Activated gamma-delta T cell treated with Interleukin-2 at 50 U/mL for 16 hours (primary cell): ENCODE data around the gene NEURL3.

Experiments used
- DNase-seq: peaks from one replicate; pipeline ENCODE4 v3.0.0-alpha.2; 2020

Gene NEURL3

DNA sequence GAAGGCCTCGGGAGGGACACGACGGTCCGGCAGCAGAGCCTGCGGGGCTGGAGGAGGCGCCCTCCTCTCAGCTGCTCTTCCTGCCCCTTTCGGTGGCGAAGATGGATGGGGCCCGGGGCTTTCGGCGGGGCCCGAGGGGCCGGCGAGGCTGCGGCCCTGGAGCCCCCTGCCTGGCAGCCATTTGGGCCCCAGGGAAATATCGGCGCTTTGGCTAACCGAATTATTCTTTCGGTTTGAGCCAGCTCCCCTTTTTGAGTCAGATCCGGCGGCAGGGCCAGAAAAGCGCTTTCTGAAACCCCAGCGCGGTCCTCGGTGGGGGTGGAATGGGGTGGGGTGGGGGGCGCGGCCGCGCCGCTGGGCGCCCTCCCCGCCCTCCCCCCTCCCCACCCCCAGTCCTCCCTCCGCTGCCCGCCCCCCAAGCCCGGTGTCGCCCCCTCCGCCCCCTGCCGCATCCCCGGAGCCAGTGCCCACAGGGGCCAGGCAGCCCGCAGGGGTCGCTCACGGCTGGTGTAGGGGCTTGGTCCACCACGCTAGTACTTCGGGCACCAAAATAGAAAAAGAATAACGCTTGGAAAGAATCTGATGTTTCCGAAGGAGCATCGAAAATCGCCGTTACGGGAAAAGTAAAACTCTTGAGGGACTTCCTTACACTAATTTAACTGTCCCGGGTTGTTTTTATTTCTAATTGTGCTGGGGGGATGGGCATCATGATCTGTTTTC lies 22.3 kb upstream of the NEURL3 start:
- peak; percentile 49 for DNase-seq

DNA sequence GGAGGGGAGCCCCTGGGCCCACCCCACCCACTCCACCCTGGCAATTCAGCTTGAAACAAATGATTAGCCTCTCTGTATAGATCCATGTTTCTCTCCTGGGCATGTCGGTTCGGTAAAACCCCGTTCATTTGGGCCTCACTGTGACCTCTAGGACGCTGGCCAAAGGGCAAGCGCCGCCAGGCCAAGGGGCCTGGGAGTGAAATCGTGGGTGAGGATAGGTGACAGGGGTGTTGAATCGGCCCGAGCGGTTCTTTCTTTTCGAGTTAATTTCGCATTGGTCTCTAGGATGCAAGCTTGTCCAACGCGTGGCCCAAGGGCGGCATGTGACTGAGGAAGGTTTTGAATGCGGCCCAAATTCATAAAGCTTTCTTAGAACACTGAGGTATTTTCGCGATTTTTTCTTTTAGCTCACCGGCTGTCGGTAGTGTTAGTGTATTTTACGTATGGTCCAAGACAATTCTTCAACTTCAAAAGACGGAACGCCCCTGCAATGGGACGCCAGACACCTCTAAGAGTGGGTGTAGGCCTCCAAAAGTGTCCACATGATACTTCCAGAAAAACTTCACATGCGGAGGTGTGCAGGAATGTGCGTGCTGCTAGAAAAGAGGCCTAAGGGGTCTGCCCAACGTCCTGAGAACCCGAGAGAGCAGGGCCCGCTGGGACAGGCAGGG lies 21.6 kb upstream of the NEURL3 start:
- DNase-seq, result no peak

DNA sequence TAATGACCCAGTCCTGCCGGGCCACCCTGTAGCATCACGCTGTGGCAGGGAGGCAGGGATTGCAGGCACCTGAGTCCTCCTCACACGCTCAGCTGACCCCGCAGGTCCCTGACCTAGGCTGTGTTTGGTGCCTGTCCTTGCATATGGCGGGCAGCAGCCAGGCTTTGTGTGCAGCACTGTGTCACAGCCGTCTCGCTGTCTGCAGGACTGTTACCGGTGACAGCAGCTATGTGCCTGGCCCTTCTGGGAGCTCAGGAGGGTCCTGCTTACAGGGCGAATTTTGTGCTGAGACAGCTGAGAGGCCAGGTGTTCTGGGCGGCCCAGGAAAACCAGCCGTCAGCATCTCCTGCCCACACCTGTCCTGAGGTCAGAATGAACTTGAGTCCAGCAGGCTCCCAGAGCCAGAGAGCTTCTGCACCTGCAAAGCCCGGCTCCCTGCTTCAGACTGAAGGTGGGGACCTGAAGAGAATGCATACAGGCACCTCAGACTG lies 21.0 kb upstream of the NEURL3 start:
- no peak for DNase-seq

DNA sequence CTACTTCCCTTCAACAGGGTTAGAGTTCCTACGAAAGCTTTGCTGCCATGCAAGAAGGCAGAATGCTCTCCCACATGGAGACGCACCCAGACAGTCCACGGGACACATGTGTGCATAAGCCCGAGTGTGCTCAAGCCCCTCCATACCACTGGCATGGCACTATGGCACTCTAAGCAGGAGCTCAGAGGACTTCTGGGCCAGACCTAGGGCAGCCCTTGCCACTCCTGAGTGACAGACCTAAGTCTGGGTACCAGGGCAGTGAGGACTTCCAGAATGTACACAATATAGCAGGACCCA lies 20.0 kb upstream of the NEURL3 start:
- no peak for DNase-seq

DNA sequence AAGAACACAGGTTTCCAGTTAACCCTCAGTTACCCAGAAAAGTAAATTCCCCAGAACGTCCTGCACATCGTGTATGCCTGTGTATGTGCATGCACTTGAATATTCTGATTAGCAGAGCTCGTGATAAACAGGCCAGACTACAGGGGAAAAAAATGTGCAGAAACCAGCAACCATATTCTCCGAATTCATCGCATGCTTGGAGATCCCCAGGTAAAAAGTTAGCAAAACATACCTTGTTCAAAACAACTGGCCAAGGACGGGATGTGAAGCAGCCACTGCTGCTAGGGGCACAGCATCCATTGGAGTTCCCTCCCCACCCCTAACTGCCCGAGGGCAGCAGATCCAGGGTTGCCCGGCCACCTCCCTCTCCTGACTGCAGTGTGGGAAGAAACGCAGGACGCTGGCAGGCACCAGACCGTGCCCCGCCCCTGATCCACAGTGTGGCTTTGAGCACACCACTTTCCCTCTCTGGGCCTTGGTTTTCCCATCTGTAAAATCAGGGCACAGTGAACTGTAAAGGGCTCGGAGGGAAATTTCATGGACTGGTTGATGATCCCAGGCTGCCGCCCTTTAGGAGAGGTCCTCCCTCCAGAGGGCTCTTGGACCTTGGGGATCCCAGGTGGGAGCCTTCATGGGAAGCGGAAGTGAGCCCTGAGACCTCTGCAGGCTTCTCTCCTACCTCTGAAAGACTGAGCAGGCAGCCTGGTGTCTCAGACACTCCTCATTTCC lies 19.5 kb upstream of the NEURL3 start:
- no peak for DNase-seq

DNA sequence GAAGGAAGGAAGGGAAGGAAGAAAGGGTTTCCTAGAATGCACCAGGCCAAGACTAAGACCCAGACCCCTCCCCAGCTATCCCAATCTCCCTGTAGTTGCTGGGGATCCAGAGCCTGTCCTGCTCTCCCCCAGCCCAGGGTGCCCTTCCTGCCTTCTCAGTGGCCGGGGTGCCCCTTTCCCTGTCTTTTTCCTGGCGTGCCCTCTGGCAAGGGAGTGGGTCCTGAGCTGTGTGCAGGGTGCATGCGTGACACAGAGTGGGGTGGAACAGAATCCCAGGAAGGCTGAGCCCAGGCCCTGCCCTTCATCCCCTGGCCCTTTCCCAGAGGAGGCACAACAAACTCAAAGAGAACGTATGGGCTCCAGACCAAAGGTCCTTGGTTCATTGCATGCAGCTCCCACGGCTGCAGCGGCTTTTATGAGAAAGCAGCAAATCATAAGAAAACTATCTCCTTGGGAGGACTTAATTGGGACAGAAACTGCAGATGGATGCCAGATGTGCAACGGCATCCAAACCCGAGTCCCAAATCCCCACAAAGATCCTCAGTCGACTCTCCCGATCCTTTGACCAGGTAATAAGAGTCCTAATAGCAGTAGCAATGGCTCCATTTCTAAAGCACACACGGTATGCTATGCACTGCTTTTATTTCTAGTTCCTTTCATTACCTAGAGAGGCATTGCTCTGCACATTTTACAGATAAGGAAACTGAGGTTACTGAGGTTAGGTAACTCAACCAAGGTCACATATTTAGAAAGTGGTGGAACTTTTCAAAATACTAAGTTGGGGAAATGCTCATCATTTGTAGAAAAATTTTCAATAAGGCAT lies 18.7 kb upstream of the NEURL3 start:
- DNase-seq, result no peak

DNA sequence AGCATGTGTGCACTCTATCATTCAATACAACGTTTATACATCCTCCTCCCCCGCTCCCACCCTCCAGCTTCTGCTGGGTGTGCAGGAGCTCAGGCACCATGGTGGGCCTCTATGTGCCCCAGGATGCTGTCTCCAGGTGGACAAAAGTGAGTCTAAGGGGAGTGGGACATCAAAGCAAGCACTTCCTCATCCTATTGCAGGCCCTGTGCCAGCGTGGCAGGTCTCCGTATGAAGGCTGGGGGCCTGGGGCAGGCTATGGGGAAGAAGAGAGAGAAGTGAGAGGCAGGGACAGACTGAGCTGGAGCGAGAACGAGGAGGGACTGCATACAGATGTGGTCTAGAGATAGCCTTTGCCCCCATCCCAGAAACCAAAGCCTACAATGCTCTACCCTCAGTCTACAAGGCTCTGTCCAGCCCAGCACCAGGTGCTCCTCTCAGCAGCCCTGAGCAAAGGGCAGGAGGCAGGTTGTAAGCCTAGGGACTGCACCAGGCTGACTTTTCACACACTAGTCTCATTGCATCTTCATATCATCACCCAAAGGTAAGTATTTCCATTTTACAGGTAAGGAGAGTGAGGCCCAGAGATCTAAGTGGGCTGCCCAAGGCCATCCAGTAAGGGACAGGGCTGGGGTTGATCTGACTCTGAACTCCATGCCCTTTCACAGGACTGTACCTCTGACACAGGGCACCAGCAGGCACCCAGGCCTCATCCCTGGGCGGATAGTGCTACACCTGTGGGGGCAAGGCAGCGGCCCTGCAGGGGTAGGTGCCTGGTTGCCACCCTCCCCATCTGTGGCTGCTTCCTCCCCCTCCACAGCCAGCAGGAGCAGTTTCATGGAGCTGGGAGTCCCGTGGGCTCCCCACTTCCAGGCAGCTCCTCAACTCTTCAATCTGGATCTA lies 17.4 kb upstream of the NEURL3 start:
- DNase-seq, result no peak

DNA sequence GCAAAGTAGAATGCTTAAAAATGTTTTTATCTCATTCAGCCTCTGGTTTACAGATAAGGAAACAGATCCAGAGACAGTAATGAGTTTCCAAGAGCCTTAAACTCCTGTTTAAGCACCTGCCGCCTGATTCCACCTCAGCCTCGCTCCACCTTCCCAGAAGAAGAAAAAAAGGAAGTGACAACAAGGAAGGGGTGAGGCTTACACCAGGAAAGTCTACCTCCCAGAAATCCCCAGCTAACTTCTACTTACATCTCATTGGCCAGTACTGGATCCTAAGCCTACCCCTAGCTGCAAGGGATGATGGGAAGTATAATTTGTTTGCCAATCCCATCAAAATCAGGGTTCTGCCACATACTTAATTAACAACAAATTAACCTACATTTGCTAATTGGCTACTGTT lies 16.1 kb upstream of the NEURL3 start:
- no peak for DNase-seq

DNA sequence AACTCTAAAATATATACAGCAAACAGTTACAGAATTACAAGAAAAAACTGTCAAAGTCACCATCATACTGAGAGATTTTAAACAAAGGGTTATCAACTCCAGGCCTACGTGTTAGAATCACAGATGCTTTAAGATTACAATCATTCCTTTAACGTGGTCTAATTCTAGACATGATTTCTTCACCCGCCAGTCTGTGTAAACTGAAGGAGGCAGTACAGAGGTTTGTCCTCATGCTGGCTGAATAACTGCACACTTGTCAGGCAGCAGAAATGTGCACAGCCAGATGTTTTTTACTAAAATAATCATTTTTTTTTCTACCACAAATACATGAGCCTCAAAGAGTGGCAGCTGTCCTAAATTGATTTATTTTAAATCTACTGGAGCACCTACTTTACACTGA lies 15.5 kb upstream of the NEURL3 start:
- DNase-seq, result no peak

DNA sequence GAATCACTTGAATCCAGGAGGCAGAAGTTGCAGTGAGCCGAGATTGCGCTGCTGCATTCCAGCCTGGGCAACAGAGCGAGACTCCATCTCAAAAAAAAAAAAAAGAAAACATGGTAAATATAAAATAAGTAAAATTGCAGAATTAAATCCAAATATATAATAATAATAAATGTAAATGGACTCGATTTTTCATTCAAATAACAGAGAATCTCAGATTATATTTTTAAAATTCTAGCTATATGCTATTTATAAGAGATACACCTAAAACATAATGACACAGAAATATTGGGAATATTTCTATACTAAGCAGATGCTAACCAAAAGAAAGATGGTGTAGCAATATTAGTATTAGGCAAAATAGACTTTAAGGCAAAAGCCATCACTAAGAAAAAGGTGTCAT lies 15.1 kb upstream of the NEURL3 start:
- DNase-seq, result no peak

DNA sequence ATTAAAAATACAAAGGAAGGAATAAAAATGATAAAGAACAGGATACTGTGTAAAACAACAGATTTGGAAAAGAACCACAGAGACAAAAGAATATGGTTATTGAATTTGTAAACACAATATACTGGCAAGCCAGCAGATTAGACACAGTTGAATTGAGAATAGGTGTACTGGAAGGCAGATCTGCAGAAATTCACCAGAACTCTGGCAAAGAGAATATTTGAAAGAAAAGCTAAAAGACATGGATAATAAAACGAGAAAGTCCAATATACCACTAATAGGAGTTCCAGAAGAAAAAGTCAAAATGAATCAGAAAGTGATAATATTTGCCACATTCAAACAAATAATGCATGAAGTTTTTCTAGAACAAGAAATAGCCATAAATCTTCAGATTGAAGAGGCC lies 11.9 kb upstream of the NEURL3 start:
- DNase-seq, result no peak

DNA sequence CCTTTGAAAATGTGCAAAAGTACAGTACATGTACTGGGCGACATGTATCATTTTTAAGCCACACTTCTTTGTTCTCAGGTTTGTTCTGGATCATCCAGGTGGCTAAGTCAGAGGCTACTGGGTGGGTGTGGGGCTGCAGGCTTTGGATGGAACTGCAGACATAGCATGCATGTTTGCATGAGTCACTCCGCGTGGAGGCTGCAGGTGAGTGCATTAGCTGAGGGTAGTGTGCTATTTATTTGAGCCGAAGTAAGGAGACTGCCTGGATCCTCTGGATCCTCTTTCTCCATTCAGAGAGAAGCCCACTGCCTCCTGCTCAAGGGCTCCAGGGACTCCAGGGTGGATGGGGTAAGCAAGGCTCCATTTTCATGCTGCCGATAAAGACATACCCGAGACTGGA lies 9.4 kb upstream of the NEURL3 start:
- no peak for DNase-seq

DNA sequence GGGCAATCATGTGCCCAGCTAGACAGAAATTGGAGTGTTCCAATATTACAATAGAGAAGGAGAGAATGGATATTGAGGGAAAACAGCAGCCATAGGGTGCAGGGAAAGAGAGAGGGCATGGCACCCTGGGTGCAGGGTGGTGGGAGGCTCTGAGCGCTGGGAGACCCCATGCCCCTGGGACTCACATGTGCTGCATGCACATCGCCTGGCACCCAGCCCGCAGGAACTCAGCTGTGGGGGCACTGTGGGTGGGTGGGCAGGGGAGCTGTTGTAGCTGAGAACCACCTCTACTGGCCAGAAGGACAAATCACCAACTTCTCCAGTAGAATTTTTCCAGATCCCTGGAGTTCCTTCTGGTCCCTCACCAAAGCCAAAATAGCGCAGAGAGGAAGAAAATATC lies 7.2 kb upstream of the NEURL3 start:
- no peak for DNase-seq

DNA sequence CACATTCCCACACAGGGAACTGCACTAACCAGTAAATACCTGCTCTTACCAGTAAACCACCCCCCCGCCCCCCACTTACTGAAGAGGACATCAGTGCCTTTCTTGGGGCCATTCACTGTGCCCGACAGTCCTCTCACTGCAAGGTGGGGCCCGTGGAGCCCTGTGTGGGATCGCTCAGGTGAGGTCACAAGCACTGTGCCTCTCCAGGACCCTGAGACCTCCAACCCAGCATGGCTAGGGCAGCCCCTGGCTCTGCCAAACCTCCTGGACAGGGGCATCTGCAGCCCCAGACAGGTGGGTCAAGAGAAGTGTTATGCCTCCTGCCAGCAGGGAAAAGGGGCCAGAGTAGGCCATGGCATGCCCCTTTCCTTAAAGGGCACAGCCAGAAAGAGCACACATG lies 6.7 kb upstream of the NEURL3 start:
- DNase-seq, result no peak

DNA sequence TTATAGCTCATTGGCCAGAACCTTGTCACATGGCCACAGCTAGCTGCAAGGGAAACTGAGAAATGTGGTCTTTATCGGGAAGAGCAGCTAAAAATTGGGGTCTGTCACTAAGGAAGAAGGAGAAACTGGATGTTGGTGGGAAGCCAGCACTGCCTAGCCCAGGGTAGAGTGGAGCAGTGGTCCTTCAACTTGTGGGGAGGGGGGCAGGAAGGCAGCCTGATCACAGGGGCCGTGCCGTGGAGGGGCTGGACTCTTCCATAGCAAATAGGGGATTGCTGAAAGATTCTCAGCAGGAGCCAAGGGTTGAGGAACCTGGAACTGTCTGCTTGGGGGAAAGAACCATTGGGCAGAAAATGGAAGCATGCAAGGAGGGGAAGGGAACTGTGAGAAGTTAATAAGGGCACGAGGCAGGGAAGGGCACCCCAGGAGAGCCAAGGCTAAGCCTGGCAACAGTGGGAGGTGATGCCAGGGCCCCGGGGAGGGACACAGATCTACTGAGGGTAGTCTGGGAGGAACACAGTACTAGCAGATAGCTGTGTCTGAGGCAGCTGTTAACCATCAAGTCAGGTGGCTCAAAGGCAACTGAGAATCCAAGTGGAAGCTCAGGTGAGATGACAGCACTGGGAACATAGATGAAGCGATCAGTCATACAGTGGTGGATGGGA lies 5.9 kb upstream of the NEURL3 start:
- DNase-seq, result no peak

DNA sequence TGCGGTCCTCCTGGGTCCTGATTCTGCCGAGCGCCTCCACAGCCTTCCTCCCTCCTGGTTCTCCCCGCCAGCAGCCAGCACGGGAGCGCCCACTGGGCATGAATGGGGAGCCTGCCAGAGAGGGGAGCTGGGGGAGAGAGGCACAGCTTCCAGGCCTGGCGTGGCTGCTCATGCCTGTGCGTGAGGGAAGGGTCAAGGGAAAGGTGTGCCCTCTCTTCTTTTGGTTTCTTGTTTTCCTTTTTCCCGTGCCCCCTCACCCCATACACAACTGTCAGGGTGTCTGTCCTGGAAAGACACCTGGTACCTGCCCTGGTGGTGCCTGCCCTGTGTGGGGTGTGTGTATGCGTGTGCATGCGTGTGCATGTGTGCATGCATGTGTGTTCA lies 4.7 kb upstream of the NEURL3 start:
- no peak for DNase-seq

DNA sequence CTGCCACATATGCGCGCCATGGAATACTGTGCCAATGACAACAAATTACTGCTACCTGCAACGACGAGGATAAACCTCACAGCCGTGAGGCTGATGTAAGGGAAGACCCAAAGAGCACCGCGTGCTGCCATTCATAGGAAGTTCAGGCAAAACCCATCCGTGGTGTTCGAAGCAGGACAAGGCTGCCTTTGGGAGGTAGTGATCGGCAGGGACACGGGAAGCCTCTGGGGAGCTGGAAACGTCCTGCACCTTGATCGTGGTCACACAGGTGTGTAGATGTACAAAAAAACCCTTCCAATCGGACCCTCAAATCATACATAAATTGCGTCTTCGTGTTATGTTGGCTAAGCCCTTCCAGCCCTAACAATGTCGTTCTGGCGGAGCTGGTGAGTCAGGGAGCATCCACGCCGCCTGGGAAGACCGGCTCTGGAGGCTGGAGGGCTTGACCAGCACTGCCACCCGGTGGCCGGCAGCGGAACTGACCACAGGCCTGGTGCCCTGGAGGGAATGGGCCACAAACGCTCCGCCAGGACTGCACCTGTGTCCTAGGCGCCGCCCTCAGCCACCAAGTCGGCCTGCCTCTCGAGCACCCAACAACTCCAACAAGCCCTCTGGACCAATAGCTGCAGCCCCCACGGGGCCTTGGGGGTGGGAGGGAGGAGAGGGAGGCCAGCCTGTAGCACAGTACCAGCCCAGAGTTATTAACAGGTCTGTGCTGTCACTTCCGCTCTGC lies 4.1 kb upstream of the NEURL3 start:
- DNase-seq, result peak; percentile 50

DNA sequence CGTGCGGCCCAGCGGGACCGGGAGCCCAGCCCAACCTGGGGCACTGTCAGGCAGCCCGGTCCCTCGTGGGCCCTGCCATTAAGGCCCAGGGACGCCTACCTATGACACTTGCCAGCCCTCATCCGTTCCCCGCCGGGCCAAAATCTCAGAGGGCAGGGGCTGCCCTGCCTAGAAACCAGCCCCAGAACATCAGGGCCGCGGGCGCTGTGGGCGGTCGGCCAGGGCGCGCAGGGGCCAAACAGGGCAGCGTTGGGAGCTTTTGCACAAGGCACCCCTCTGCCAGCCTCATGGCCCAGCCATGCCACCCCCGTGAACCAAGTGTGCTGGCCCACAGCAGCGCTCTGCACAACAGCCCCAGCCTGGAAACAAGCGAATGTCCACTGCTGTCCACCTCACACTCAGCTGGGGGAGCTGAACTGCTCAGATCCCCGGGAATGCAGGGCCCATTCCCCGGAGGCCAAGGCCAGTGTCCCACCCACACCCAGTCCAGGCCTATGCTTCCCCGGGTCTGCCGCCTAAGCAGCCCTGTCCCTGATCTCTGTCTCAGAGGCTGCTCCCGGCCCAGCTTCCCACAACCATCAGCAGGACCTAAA lies 3.5 kb upstream of the NEURL3 start:
- DNase-seq, result no peak

DNA sequence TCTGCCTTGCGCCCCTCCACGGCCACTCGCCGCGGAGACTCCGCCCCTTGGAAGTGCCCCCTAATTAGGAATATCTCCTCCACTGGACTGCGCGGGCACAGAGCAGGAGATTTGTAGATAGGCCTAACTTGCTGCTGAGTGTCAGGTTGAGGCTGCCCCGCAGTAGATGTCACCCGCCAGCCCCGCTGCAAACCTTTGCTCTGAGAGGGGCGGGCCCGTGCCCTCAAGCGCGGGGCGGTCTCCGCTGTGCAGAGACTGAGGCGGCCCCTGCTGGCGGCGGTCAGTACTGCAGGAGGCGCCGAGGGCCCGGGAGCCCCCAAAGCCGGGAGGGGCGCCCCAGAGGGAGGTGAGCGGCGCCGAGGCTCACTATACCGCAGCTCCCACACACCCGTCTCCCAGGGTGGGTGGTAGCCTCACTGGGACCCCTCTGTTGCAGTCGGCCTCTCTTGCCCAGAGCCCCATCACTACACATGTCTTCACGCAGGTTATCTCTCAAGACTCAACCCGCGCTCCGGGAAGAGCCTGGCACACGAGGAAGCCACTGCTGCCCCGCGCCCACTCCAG lies 2.9 kb upstream of the NEURL3 start:
- DNase-seq, result peak; percentile 90

DNA sequence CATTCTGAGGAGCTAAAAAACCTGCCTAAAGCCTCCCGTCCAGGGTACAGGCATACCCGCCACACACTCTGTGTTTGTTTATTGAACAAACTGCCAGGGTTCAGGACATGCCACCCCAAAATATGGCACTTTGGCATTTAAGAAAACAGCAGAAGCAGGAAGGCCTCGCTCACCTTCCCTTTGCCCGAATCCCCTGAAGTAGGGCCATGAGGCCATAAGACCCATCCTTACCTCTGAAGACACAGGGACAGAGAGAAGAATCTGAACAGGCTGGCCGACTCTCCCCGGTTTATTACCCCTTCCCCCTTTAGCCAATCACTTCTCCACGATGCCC lies 1.7 kb upstream of the NEURL3 start:
- no peak for DNase-seq
